Right lobe of liver (tissue), 6 donors: ENCODE measurements around the gene IGFL1. TPM values are rescaled to one million over a fixed set of nuclear protein-coding genes. Genes with fewer than 3 reads are reported as not detected.

Experiments
- ATAC-seq, 4 donors: fragments of 200-7000 bp; cut with Tn5 transposase; one replicate each; pipeline ENCODE4 v1.9.1; 2020; ENCODE audit warnings: mild to moderate bottlenecking in 4 of 4, moderate library complexity in 4 of 4
- DNase-seq, 3 donors: peaks; one replicate each; pipeline ENCODE4 v3.0.0-alpha.2; 2020
- H3K27ac ChIP-seq, 3 donors: fragments of 200-600 bp; one replicate each; pipeline ENCODE4 v1.8.0; 2022
- H3K27me3 ChIP-seq, 2 donors: fragments of 200-600 bp; one replicate each; pipeline ENCODE4 v1.8.0; 2022
- H3K36me3 ChIP-seq, 4 donors: fragments of 200-600 bp; sonication (generic) in 1 of 4; one replicate each; pipeline versions ENCODE4 v1.5.1 to v1.8.0; 2017 to 2022; ENCODE audit warnings: control low read depth in 1 of 4
- H3K4me1 ChIP-seq, 4 donors: fragments of 200-600 bp; sonication (generic) in 1 of 4; one replicate each; pipeline versions ENCODE4 v1.5.1 to v1.8.0; 2017 to 2022; ENCODE audit warnings: control low read depth in 1 of 4
- H3K4me3 ChIP-seq, 3 donors: fragments of 200-600 bp; one replicate each; pipeline ENCODE4 v1.8.0; 2022
- H3K9me3 ChIP-seq, 4 donors: fragments of 200-600 bp; sonication (generic) in 1 of 4; one replicate each; pipeline versions ENCODE4 v1.5.1 to v1.8.0; 2017 to 2022; ENCODE audit warnings: control low read depth in 1 of 4
- POLR2A ChIP-seq: fragments of 450-650 bp; IDR thresholded peaks from one replicate; pipeline ENCODE4 v1.6.1; 2017; ENCODE audit warnings: antibody characterized with exemption, mild to moderate bottlenecking
- whole genome bisulfite sequencing: methylation state at CpG from one replicate; pipeline ENCODE4 v1.1.6; 2018; ENCODE audit warnings: low coverage, low lambda C conversion rate; ENCODE audit not compliant: insufficient coverage; ENCODE audit errors: missing lambda C conversion rate; 5-methylcytosine and 5-hydroxymethylcytosine counted together
- intact Hi-C, 2 donors: fragments of 100-400 bp; cut with DNase I; formaldehyde crosslinking; loops; one replicate each; pipeline versions ENCODE4 v1.11.2 to v1.14.1; 2022
- total RNA-seq, 6 experiments: library from RNA; depleted of rRNA in 2 of 6; stranded (reverse); fragments of >200 nt in 2 of 6; fragmentation: NEBNext Ultra II Directional in 3 of 6; extraction: Animal tissue kit (Norgen Biotek cat#: 25700) in 3 of 6; gene quantifications; one replicate each; pipeline versions ENCODE4 v1.1.0 to v1.2.4, GENCODE V29; 2016 to 2023
- TF ChIP-seq, protein P1 (sequence below), 4 donors: fragments of 200-600 bp in 3 of 4; fragments of 450-650 bp in 1 of 4; IDR thresholded peaks; one replicate each; pipeline versions ENCODE4 v1.5.1 to v1.8.0; 2016 to 2022; ENCODE audit warnings: antibody characterized with exemption in 4 of 4, mild to moderate bottlenecking in 2 of 4
- donor health status: DM: no; HTN: yes; CAD: no.
- donor health status: DM: no; HTN: no; CAD: no.
- donor health status: DM: no; HTN: no; CAD: no.
- donor health status: DM: no; HTN: yes; CAD: no.
- donor health status: DM: no; HTN: yes; CAD: no.

IGFL1 gene
- total RNA-seq, 6 experiments from 2014 or later = not detected

DNA sequence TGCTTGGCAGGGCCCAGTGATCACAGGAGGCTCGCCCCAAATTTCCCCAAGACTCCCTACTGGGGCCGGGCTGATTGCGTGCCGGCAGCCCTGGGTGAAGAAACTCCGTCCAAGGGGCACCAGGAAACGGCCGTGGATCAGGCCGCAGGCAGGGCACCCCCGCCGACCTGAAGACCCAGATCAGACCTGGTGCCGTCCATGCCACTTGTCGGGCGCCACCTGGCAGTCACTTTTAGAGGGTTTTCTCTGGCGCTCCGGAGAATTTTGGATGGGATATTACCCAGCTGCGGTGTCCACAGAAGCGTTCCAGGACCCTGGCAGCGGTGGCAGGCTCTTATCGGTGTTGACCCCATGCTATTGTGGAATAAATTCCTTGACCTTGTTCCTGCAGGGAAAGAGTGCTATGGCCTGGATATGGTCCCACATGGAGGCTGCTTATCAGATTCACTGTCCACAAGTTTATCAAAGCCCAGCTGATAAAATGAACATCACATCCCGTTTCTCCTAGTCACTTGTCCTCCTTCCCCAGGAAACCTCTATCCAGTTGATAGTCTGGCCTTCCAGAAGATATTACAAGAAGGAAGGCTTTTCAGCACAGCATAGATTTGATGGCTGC lies 43.3 kb upstream of the IGFL1 start:
- no peaks in the 10 kb centered on the region for H3K36me3 ChIP-seq
- no peak for TF ChIP-seq POLR2A
- TF ChIP-seq, protein P1, sequence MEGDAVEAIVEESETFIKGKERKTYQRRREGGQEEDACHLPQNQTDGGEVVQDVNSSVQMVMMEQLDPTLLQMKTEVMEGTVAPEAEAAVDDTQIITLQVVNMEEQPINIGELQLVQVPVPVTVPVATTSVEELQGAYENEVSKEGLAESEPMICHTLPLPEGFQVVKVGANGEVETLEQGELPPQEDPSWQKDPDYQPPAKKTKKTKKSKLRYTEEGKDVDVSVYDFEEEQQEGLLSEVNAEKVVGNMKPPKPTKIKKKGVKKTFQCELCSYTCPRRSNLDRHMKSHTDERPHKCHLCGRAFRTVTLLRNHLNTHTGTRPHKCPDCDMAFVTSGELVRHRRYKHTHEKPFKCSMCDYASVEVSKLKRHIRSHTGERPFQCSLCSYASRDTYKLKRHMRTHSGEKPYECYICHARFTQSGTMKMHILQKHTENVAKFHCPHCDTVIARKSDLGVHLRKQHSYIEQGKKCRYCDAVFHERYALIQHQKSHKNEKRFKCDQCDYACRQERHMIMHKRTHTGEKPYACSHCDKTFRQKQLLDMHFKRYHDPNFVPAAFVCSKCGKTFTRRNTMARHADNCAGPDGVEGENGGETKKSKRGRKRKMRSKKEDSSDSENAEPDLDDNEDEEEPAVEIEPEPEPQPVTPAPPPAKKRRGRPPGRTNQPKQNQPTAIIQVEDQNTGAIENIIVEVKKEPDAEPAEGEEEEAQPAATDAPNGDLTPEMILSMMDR (IDR thresholded peaks at IDR 0.05) = no peak
- ATAC-seq (peak in 1 of 4 donors; percentile 2), DNase-seq (no peak)
- H3K27me3 ChIP-seq = no peaks in the 10 kb centered on the region
- no peak overlapping the region for H3K4me3 ChIP-seq
- peaks cover 0 to 12% (median 2%) of the 10 kb centered on the region in 4 donors for H3K4me1 ChIP-seq
- no peaks in the 10 kb centered on the region for H3K9me3 ChIP-seq
- intact Hi-C loops = loop anchor here (5.0 to 10.0 kb wide), 3 partner anchors 79 to 104 kb away; no protein-coding TSS in a partner anchor
- WGBS = 13% methylated on average over 1 of the region's 20 CpGs
- H3K27ac ChIP-seq = no peak overlapping the region

GRCh38 chr19:46186717-46187101 lies 42.8 kb upstream of the IGFL1 start:
- no peak for ATAC-seq
- intact Hi-C loops = loop anchor here (5.0 to 10.0 kb wide), 3 partner anchors 78 to 104 kb away; no protein-coding TSS in a partner anchor
- peaks cover 0 to 12% (median 2%) of the 10 kb centered on the region in 4 donors for H3K4me1 ChIP-seq
- WGBS = 38% methylated on average over 5 of the region's 5 CpGs
- TF ChIP-seq, protein P1 (IDR thresholded peaks at IDR 0.05) = no peak
- no peak for TF ChIP-seq POLR2A
- H3K9me3 ChIP-seq = no peaks in the 10 kb centered on the region
- H3K36me3 ChIP-seq = no peaks in the 10 kb centered on the region
- no peaks in the 10 kb centered on the region for H3K27me3 ChIP-seq
- H3K4me3 ChIP-seq = no peak overlapping the region
- DNase-seq = no peak
- no peak overlapping the region for H3K27ac ChIP-seq

DNA sequence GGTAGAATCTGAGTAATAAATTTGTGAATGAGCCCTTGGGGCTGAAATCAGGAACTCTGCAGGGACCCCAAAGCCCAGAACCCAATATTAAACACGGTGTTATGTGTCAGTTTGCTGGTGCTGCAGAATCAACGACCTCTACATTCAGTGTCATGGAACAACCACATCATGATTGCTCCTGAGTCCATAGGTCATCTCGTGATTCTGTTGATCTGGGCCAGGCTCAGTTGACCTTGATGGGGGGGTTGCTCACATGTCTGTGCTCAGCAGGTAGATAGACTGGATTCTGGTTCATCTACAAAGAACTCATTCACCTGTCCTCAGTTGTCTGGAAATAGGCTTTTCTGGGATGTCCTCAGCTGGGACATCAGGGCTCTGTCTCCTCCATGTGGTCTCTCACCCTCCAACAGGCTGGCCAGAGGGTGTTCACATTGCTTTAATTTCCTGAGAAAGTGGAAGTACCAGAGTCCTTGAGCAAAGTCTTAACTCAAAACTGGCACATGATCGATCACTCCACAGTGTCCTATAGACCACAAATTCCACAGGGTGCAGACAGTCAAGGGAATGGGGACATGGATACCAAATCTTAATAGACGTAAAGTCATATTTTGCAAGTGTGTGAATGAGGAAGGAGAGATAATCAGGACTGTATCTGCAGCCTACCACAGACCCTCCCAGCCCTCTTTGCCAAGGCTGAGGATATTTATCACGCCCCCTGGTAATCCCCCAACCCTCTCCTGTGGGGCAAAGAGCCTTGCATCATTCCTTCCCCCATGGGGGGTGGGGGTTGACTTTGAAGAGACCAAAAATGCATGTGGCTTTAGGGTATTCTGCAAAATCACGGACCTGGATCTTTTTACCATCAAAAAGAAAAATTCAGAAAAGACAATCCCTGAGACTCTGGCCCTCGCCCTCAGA lies 39.3 kb upstream of the IGFL1 start:
- Histone ChIP-seq H3K4me1 (peaks cover 0 to 38% (median 15%) of the 10 kb centered on the region in 4 donors), H3K27me3 (no peaks in the 10 kb centered on the region), H3K27ac (peak overlapping the region; percentile 25 to 94 (median 90)), H3K36me3 (no peaks in the 10 kb centered on the region), H3K9me3 (no peaks in the 10 kb centered on the region), H3K4me3 (no peak overlapping the region)
- TF ChIP-seq, protein P1 (IDR thresholded peaks at IDR 0.05) = no peak
- TF ChIP-seq POLR2A = no peak
- ATAC-seq (peak; percentile 62 to 85 (median 66)), DNase-seq (peak; percentile 52 to 85 (median 73))
- WGBS = 28% methylated on average over 7 of the region's 8 CpGs
- intact Hi-C loops = loop anchor here (5.0 to 10.0 kb wide), 3 partner anchors 75 to 108 kb away; no protein-coding TSS in a partner anchor

DNA sequence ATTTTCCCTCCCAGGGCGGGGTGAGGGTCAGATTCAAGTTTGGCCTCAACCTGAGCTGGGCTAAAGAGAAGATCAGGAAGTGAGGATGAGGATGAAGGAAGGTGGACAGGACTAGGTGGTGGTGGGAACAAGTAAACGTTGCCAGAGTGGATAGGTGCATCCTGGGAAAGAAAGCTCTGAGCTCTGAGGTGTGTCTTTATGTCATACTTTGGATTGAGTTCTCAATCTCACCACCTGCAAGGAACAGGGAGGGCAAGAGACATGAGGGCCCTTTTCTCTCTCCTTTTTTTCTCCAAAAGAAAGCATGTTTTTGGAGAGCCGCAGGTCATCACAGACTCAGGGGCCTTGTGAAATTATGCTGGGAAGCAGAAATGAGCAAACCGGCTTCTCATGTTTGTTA lies 38.2 kb upstream of the IGFL1 start:
- Histone ChIP-seq H3K4me1 (peaks cover 0 to 38% (median 15%) of the 10 kb centered on the region in 4 donors), H3K27ac (peak overlapping the region in 2 of 3 donors; percentile 94), H3K36me3 (no peaks in the 10 kb centered on the region), H3K27me3 (no peaks in the 10 kb centered on the region), H3K9me3 (no peaks in the 10 kb centered on the region), H3K4me3 (no peak overlapping the region)
- TF ChIP-seq, protein P1 (IDR thresholded peaks at IDR 0.05) = no peak
- TF ChIP-seq POLR2A = no peak
- no peak for DNase-seq
- no peak for ATAC-seq
- WGBS = 80% methylated on average over 4 of the region's 4 CpGs
- intact Hi-C loops = no loop called here
